H1 (cell line): ENCODE measurements around the gene TTC13. TPM values are rescaled to one million over a fixed set of nuclear protein-coding genes. Genes with fewer than 3 reads are reported as not detected.

Source experiments
- CTCF ChIA-PET: fragments of 300-600 bp; sonication (Branson Sonifier 250); formaldehyde crosslinking; loops from one replicate; lab custom pipeline; 2021; ENCODE audit not compliant: partially characterized antibody; lab: Charles Lee
- POLR2A ChIA-PET: fragments of 300-600 bp; sonication (Branson Sonifier 250); formaldehyde crosslinking; loops from one replicate; lab custom pipeline; 2021; ENCODE audit warnings: inconsistent platforms; ENCODE audit not compliant: partially characterized antibody; lab: Charles Lee
- DNase-seq, 2 experiments: peaks; one replicate each; pipeline versions ENCODE4 v3.0.0 to v3.0.0-alpha.2; 2010 to 2022; ENCODE audit warnings: low spot score in 2 of 2, low read depth in 1 of 2, mixed read lengths in 1 of 2
- FAIRE-seq: peaks from 2 replicates; lab custom pipeline; 2011; peaks lifted over from hg19 to GRCh38; lab: Jason Lieb, UNC
- H2AFZ ChIP-seq: 2 replicates; pipeline ENCODE4 v1.8.1; 2012; ENCODE audit warnings: low read length, inconsistent platforms
- H2AK5ac ChIP-seq: 2 replicates; pipeline ENCODE4 v1.6.1; 2013; ENCODE audit warnings: low read depth, low read length
- H2BK120ac ChIP-seq: replicated peaks from 2 replicates; pipeline ENCODE3; 2013; ENCODE audit warnings: low read depth, low read length, inconsistent platforms
- H2BK12ac ChIP-seq: 2 replicates; pipeline ENCODE4 v1.6.1; 2013; ENCODE audit warnings: low read depth, low read length
- H2BK15ac ChIP-seq: 2 replicates; pipeline ENCODE4 v1.6.1; 2013; ENCODE audit warnings: low read length
- H2BK20ac ChIP-seq: 2 replicates; pipeline ENCODE4 v1.6.1; 2013; ENCODE audit warnings: low read length
- H2BK5ac ChIP-seq: 2 replicates; pipeline ENCODE4 v1.6.1; 2013; ENCODE audit warnings: low read depth, low read length
- H3K14ac ChIP-seq: 2 replicates; pipeline ENCODE4 v1.6.1; 2013; ENCODE audit warnings: inconsistent platforms; ENCODE audit not compliant: insufficient read length
- H3K18ac ChIP-seq: 2 replicates; pipeline ENCODE4 v1.6.1; 2013; ENCODE audit warnings: low read length; ENCODE audit errors: extremely low read depth
- H3K23ac ChIP-seq: 2 replicates; pipeline ENCODE4 v1.6.1; 2013; ENCODE audit warnings: inconsistent platforms; ENCODE audit not compliant: insufficient read length
- H3K23me2 ChIP-seq: 2 replicates; pipeline ENCODE4 v1.6.1; 2013; ENCODE audit warnings: low read depth, low read length
- H3K27ac ChIP-seq: 2 replicates; pipeline ENCODE4 v1.6.1; 2011; ENCODE audit warnings: low read depth, low read length, inconsistent platforms
- H3K27me3 ChIP-seq, 4 experiments: replicated peaks in 1 of 4; 1 replicate in 1 of 4; 2 replicates in 3 of 4; pipeline versions ENCODE4 v1.6.1 to v1.8.1; 2011 to 2013; ENCODE audit warnings: low read length in 3 of 4, mild to moderate bottlenecking in 3 of 4, inconsistent platforms in 2 of 4, mixed read lengths in 2 of 4, moderate library complexity in 1 of 4; ENCODE audit not compliant: control insufficient read depth in 3 of 4, insufficient read depth in 3 of 4; ENCODE audit errors: extremely low read depth in 1 of 4
- H3K36me3 ChIP-seq, 4 experiments: 2 replicates each; pipeline versions ENCODE4 v1.6.1 to v1.8.1; 2011 to 2013; ENCODE audit warnings: mild to moderate bottlenecking in 4 of 4, low read length in 3 of 4, moderate library complexity in 2 of 4, control low read depth in 1 of 4, inconsistent platforms in 1 of 4; ENCODE audit not compliant: insufficient read depth in 4 of 4, control insufficient read depth in 2 of 4
- H3K4ac ChIP-seq: replicated peaks from 2 replicates; pipeline ENCODE3; 2013; ENCODE audit warnings: low read length, low read depth, mixed read lengths, inconsistent platforms; ENCODE audit not compliant: insufficient read length
- H3K4me1 ChIP-seq, 4 experiments: replicated peaks in 1 of 4; 1 replicate in 1 of 4; 2 replicates in 3 of 4; pipeline versions ENCODE4 v1.6.1 to v1.8.1; 2011 to 2013; ENCODE audit warnings: low read length in 3 of 4, inconsistent platforms in 2 of 4, mixed read lengths in 1 of 4; ENCODE audit not compliant: insufficient read depth in 4 of 4, control insufficient read depth in 3 of 4
- H3K4me2 ChIP-seq, 2 experiments: 2 replicates each; pipeline versions ENCODE4 v1.6.1 to v1.8.1; 2011 to 2013; ENCODE audit warnings: low read depth in 2 of 2, low read length in 2 of 2, control low read depth in 1 of 2, inconsistent platforms in 1 of 2, mild to moderate bottlenecking in 1 of 2; ENCODE audit not compliant: insufficient read depth in 1 of 2
- H3K4me3 ChIP-seq, 4 experiments: fragments of 200-600, 300-600 bp in 1 of 4; sonication (generic), shearing (Covaris generic), sonication (Bioruptor Twin) in 1 of 4; 2 replicates each; pipeline versions ENCODE4 v1.5.1 to v1.8.1; 2011 to 2016; ENCODE audit warnings: low read length in 4 of 4, low read depth in 3 of 4, control low read depth in 2 of 4, inconsistent platforms in 2 of 4, mild to moderate bottlenecking in 2 of 4, mixed read lengths in 1 of 4, moderate library complexity in 1 of 4; ENCODE audit not compliant: insufficient read depth in 2 of 4; ENCODE audit errors: extremely low read depth in 1 of 4
- H3K56ac ChIP-seq: replicated peaks from 2 replicates; pipeline ENCODE3; 2013; ENCODE audit warnings: low read depth, mild to moderate bottlenecking, mixed read lengths, low read length, inconsistent platforms; ENCODE audit not compliant: insufficient read length
- H3K79me1 ChIP-seq: 2 replicates; pipeline ENCODE4 v1.6.1; 2013; ENCODE audit warnings: low read depth, low read length, control low read depth
- H3K79me2 ChIP-seq, 2 experiments: 2 replicates each; pipeline versions ENCODE4 v1.6.1 to v1.8.1; 2012 to 2013; ENCODE audit warnings: low read length in 2 of 2, mild to moderate bottlenecking in 2 of 2, inconsistent platforms in 1 of 2; ENCODE audit not compliant: insufficient read depth in 2 of 2, control insufficient read depth in 1 of 2
- H3K9ac ChIP-seq, 4 experiments: replicated peaks in 1 of 4; 1 replicate in 1 of 4; 2 replicates in 3 of 4; pipeline versions ENCODE4 v1.6.1 to v1.8.1; 2011 to 2013; ENCODE audit warnings: low read depth in 3 of 4, low read length in 3 of 4, control low read depth in 2 of 4, mild to moderate bottlenecking in 2 of 4, moderate library complexity in 2 of 4, inconsistent platforms in 1 of 4; ENCODE audit errors: extremely low read depth in 1 of 4
- H3K9me3 ChIP-seq, 2 experiments: 2 replicates each; pipeline versions ENCODE4 v1.6.1 to v1.8.1; 2012 to 2013; ENCODE audit warnings: mild to moderate bottlenecking in 2 of 2, moderate library complexity in 2 of 2, control low read depth in 1 of 2, inconsistent platforms in 1 of 2, low read depth in 1 of 2, low read length in 1 of 2, mixed read lengths in 1 of 2; ENCODE audit not compliant: insufficient read depth in 2 of 2
- H4K20me1 ChIP-seq, 2 experiments: replicated peaks in 1 of 2; 2 replicates each; pipeline versions ENCODE3 to v1.8.1; 2011 to 2013; ENCODE audit warnings: inconsistent platforms in 2 of 2, low read length in 2 of 2, mild to moderate bottlenecking in 1 of 2; ENCODE audit not compliant: insufficient read depth in 2 of 2, control insufficient read depth in 1 of 2
- H4K5ac ChIP-seq: 2 replicates; pipeline ENCODE4 v1.6.1; 2013; ENCODE audit warnings: low read length, low read depth, mixed read lengths, inconsistent platforms; ENCODE audit not compliant: insufficient read length
- H4K8ac ChIP-seq: 2 replicates; pipeline ENCODE4 v1.8.0; 2013; ENCODE audit warnings: mild to moderate bottlenecking, moderate library complexity, low read length, inconsistent platforms; ENCODE audit not compliant: insufficient read depth; ENCODE audit errors: extremely low read depth
- H4K91ac ChIP-seq: replicated peaks from 2 replicates; pipeline ENCODE3; 2013; ENCODE audit warnings: low read length, mixed read lengths, inconsistent platforms; ENCODE audit not compliant: insufficient read length
- CEBPB ChIP-seq: IDR thresholded peaks from 2 replicates; pipeline ENCODE4 v1.6.1; 2012; ENCODE audit warnings: low read depth, low read length
- HDAC6 ChIP-seq: IDR thresholded peaks from one replicate; pipeline ENCODE4 v1.7.1; 2012; ENCODE audit warnings: low read depth, mild to moderate bottlenecking, inconsistent platforms, low read length, moderate library complexity
- POLR2AphosphoS5 ChIP-seq: IDR thresholded peaks from 2 replicates; pipeline ENCODE4 v1.6.1; 2011; ENCODE audit warnings: low read depth, low read length
- RBBP5 ChIP-seq: IDR thresholded peaks from 2 replicates; pipeline ENCODE4 v1.7.1; 2012; ENCODE audit warnings: low read depth, mild to moderate bottlenecking, inconsistent platforms, low read length, moderate library complexity, borderline replicate concordance
- SRF ChIP-seq: IDR thresholded peaks from 2 replicates; pipeline ENCODE4 v1.6.1; 2011; ENCODE audit warnings: mild to moderate bottlenecking, low read depth, low read length, moderate library complexity
- TBP ChIP-seq: IDR thresholded peaks from 2 replicates; pipeline ENCODE4 v1.6.1; 2011; ENCODE audit warnings: low read depth, low read length, improper control_type of control experiment
- YY1 ChIP-seq: IDR thresholded peaks from 2 replicates; pipeline ENCODE4 v1.6.1; 2011; ENCODE audit warnings: low read depth, mild to moderate bottlenecking, low read length
- WGBS, 2 experiments: shearing (Covaris generic) in 1 of 2; methylation state at CpG; one replicate each; pipeline versions ENCODE4 v1.1.6 to v1.1.7; 2013 to 2015; ENCODE audit warnings: low lambda C conversion rate in 2 of 2, mixed read lengths in 2 of 2, inconsistent platforms in 1 of 2, low coverage in 1 of 2, missing lambda C conversion rate in 1 of 2; ENCODE audit not compliant: insufficient replicate concordance in 2 of 2, insufficient coverage in 1 of 2, insufficient read length in 1 of 2; ENCODE audit errors: extremely low coverage in 1 of 2, missing lambda C conversion rate in 1 of 2; 5-methylcytosine and 5-hydroxymethylcytosine counted together
- polyA plus RNA-seq, 7 experiments: library from polyadenylated mRNA; depleted of rRNA in 3 of 7; stranded (reverse) in 5 of 7; unstranded in 2 of 7; fragments of >200 nt in 5 of 7; fragments of 200-250 nt in 2 of 7; gene quantifications; 1 replicate in 5 of 7; 2 replicates in 1 of 7; 4 replicates in 1 of 7; pipeline versions ENCODE4 v1.2.1 to v1.2.3, GENCODE V29; 2011 to 2013; ENCODE audit warnings: missing spikeins in 2 of 7, mixed read lengths in 2 of 7
- total RNA-seq: library from RNA; stranded (reverse); fragmentation: NEBNext Ultra II Directional; extraction: Animal tissue kit (Norgen Biotek cat#: 25700); gene quantifications from 2 replicates; pipeline ENCODE4 v1.2.1, GENCODE V29; 2021
- TF ChIP-seq, protein P1 (sequence below): IDR thresholded peaks from 2 replicates; pipeline ENCODE4 v1.6.1; 2012; ENCODE audit warnings: inconsistent platforms

The TTC13 gene
- total and polyA plus RNA-seq, 2 of the 8 experiments (the other 6 are each of a cell fraction or from before 2014, with no cell fraction given): 3.1 to 7.1 TPM

DNA sequence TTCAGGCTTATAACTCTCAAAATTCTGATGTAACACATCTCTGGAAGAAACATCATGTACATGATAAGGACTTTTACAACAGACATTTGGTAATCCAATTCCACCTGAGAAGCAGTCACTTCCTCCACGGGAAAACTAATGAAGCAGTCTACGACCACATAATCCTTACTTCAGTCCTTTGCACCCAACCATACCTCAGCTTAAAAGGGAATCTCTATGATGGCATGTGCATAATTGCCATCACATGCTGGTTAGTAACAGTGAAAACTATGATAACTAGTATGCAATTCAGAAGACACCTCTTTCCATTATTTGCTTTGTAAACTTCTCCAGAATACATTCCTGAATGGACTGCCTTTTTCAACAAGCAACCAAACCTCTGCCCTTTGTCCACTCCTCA lies 53.1 kb downstream of the TTC13 start:
- Histone ChIP-seq H2BK120ac (no peak overlapping the region), H4K20me1 (no peaks in the 10 kb centered on the region), H3K4me1 (no peaks in the 10 kb centered on the region), H2AFZ (no peak overlapping the region), H3K79me2 (no peaks in the 10 kb centered on the region), H3K4ac (no peak overlapping the region), H3K14ac (no peak overlapping the region), H3K56ac (no peak overlapping the region), H3K9ac (no peak overlapping the region), H4K8ac (no peak overlapping the region), H4K91ac (no peak overlapping the region), H2BK5ac (no peak overlapping the region), H2AK5ac (no peak overlapping the region), H3K23ac (no peak overlapping the region), H3K79me1 (no peaks in the 10 kb centered on the region), H3K27me3 (no peaks in the 10 kb centered on the region), H4K5ac (no peak overlapping the region), H3K4me2 (no peak overlapping the region), H3K4me3 (no peak overlapping the region), H3K18ac (no peak overlapping the region), H2BK20ac (no peak overlapping the region), H3K36me3 (peaks cover 0 to 3% (median 3%) of the 10 kb centered on the region in 4 experiments; a peak in 3 of 8 replicates), H3K27ac (no peak overlapping the region), H2BK12ac (no peak overlapping the region), H2BK15ac (no peak overlapping the region), H3K9me3 (no peaks in the 10 kb centered on the region), H3K23me2 (no peaks in the 10 kb centered on the region)
- 92% methylated on average over 2 of the region's 2 CpGs; no CpG with 5 or more reads in 1 of the 2 experiments for WGBS, 2 experiments
- CTCF ChIA-PET: interaction anchor here (0.7 to 2.1 kb wide), 8 partner anchors 8 to 129 kb away, joined by 3 to 8 read pairs (median 4); partner anchors contain the start of gene ARV1
- no peak for TF ChIP-seq HDAC6
- no peak for TF ChIP-seq TBP
- TF ChIP-seq SRF: no peak
- no peak for TF ChIP-seq POLR2AphosphoS5
- TF ChIP-seq YY1: no peak
- no peak for TF ChIP-seq RBBP5
- TF ChIP-seq CEBPB: no peak
- TF ChIP-seq, protein P1, sequence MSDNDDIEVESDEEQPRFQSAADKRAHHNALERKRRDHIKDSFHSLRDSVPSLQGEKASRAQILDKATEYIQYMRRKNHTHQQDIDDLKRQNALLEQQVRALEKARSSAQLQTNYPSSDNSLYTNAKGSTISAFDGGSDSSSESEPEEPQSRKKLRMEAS: no peak
- FAIRE-seq (no peak), DNase-seq (no peak)
- POLR2A ChIA-PET: no interaction called here
